ENCODE data around the gene SKA2.

GRCh38 chr17:59093702-59094231 is 61.2 kb downstream of the SKA2 start:
- TF ChIP-seq HCFC1 (IDR thresholded peaks at IDR 0.05; ENCODE audit: low read depth, low read length) = no peak
- TF ChIP-seq SREBF2 (CRISPR knock-in tag; IDR thresholded peaks at IDR 0.05) = no peak
- no peak for TF ChIP-seq CBFA2T2 (conservative IDR thresholded peaks at IDR 0.05)

All from K562 (cell line).